GM12873 (cell line): Measurements from ENCODE around the gene SRCAP.

Source experiments
- CTCF ChIP-seq: IDR thresholded peaks from 2 replicates; pipeline ENCODE4 v1.5.1; 2012; ENCODE audit warnings: low read depth, mild to moderate bottlenecking, moderate library complexity, low read length, control low read depth; ENCODE audit not compliant: insufficient read depth; ENCODE audit errors: missing control alignments

Gene SRCAP

GRCh38 chr16:30753596-30753995 is 54.6 kb downstream of the SRCAP start:
- no peak for TF ChIP-seq CTCF

- TF ChIP-seq CTCF: no peak
Measured at GRCh38 chr16:30755955-30756780, 57.2 kb downstream of the SRCAP start.

- no peak for TF ChIP-seq CTCF
Measured at GRCh38 chr16:30756781-30757100, 57.8 kb downstream of the SRCAP start.

GRCh38 chr16:30757316-30757715 is 58.3 kb downstream of the SRCAP start:
- no peak for TF ChIP-seq CTCF

- no peak for TF ChIP-seq CTCF
Measured at GRCh38 chr16:30758988-30759491, 60.1 kb downstream of the SRCAP start.

GRCh38 chr16:30760001-30760559 is 61.1 kb downstream of the SRCAP start:
- no peak for TF ChIP-seq CTCF

- no peak for TF ChIP-seq CTCF
Measured at GRCh38 chr16:30760577-30761426, 61.8 kb downstream of the SRCAP start.
